ENCODE data around the gene TMSB15B.
"Not testable (repeated sequence)": the region's sequence is repeated elsewhere in the genome, so short reads cannot be mapped to it uniquely, and the experiment has no call there.

The TMSB15B gene

GRCh38 chrX:103962411-103963278 lies at the start of gene TMSB15B:
Gene TMSB15B, plus strand, starts transcription at chrX:103962627.
- DNase-seq (ENCODE audit: low read depth in 2 of 2, low spot score in 1 of 2) = not testable (repeated sequence)

DNA sequence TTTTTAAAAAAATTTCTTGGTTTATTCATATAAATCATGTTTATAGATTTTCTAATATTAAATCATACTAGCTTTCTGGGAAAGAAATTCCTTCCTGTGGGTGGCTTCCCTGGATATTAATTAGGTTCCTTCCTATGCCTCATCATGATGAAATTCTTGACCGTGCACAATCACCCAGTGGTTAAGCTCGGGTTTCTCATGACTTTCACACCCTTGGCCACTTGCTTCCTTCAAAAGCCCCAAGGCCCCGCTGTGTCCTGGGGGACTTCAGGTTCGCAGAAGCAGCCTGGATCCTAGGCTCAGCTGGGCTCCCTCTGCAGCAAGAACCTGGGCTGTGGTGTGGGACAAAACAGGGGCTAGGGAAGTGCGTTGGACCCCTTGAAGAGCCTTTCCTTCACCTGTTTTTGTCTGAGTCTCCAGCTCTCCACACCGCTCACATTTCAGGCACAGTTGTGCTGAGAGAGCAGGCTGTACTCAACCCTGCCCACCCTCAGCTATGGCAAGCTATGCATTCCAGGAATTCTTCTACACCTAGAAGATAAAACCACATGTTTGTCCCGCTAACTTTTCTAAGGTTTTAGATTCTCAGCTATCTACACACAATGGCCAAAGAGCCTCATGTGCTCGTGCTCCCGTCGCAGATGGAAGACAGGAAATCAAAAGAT lies 48.9 kb upstream of the TMSB15B start:
- no peak for DNase-seq (ENCODE audit: low read depth in 2 of 2, low spot score in 1 of 2)

DNA sequence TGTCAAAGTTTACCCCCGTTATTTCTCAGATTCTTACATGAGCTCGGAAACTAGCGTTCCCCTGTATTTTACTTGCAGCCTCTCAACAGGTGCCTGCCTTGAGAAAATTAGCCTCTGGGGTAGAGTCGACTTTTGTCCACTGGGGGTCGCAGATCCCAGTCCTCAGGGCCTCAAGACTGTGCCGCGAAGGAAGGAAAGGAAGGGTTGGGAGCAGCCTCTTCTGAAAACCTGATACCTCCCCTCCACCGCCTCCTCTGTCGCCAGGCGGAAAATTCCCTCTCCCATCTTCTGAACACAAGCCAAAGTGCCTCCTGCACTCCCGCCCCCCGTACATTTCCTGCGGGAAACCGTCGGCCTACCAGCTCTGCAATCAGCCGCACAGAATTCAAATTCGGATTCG lies 44.4 kb upstream of the TMSB15B start:
- DNase-seq (ENCODE audit: low read depth in 2 of 2, low spot score in 1 of 2) = no peak

GRCh38 chrX:103918571-103919269 lies 43.7 kb upstream of the TMSB15B start:
- DNase-seq (ENCODE audit: low read depth in 2 of 2, low spot score in 1 of 2) = no peak

DNA sequence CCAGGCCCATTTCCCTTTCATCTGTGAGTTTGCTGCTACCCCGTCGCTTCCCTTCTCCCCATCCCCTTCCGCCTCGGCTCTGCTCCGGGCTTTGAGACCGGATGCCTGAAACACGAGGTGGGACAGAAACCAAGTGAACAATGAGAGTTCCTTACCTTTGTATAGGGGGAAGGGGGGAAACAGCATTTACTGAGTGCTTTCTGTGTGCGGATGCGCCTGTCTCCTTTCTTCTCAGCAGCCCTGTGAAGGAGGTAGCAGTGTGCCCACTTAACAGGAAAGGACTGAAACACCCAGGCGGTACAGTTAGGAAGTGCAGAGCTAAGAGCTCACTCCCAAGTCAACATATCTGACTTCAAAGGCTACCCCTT lies 43.2 kb upstream of the TMSB15B start:
- no peak for DNase-seq (ENCODE audit: low read depth in 2 of 2, low spot score in 1 of 2)

GRCh38 chrX:103920515-103920914 lies 41.9 kb upstream of the TMSB15B start:
- DNase-seq (ENCODE audit: low read depth in 2 of 2, low spot score in 1 of 2) = not testable (repeated sequence)

- no peak for DNase-seq (ENCODE audit: low read depth in 2 of 2, low spot score in 1 of 2)
These were observed 35.4 kb upstream of the TMSB15B start for GRCh38 chrX:103927030-103927429.

DNA sequence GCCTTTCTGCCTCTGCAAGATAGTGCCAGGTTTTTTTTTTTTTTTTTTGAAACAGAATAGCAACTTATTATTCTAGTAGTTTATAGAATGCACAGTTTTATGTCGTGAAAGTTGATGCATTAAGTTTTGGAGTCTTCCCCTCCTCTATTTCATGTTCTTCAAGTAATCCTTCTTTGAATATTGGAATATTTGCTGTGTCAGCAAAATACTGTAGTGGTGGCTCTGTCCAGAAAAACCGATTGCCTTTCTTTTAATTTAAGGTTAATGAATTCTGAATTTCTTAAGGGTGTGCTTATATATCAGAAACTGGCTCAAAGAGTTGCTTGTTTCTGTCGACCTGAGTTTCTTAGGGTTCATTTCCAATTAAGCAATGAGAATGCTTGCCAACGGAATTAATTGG lies 34.8 kb upstream of the TMSB15B start:
- DNase-seq (ENCODE audit: low read depth in 2 of 2, low spot score in 1 of 2) = no peak

DNA sequence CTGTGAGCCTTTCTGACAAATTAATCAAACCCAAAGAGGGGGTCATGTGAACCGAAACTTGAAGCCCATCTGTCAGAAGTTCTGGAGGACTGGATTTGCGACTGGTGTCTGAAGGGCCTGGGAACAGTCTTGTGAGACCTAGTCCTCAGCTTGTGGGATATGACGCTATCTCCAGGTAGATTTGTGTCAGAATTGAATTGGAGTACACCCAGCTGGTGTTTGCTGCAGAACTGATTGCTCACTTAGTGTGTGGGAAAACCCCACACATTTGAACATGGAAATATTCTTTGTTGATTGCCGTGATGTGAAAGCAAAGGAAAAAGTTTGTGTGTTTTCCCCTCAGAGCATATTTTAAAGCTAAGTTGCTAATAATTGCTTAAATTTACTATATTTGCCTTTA lies 30.3 kb upstream of the TMSB15B start:
- DNase-seq (ENCODE audit: low read depth in 2 of 2, low spot score in 1 of 2) = no peak

- DNase-seq (ENCODE audit: low read depth in 2 of 2, low spot score in 1 of 2) = not testable (repeated sequence)
These were observed 22.2 kb upstream of the TMSB15B start for GRCh38 chrX:103940257-103940656.

GRCh38 chrX:103941201-103941975 lies 21.0 kb upstream of the TMSB15B start:
- no peak for DNase-seq (ENCODE audit: low read depth in 2 of 2, low spot score in 1 of 2)

DNA sequence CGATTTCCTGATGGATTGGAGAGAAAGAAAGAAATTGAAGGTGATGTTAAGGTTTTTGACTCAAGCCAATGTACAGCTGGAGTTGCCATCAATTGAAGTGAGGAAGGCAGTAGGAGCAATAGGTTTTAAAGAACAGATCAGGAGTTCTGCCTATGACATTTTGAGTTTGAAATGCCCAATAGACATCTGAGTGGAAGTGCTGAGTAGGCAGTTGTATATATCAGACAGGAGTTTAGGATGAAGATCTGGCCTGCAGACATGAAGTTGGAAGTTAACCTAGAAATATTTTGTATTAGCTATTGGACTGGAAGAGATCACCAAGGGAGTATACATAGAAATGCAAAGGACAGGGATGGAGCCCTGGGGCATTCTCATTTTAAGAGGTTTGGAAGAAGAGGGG lies 12.9 kb upstream of the TMSB15B start:
- no peak for DNase-seq (ENCODE audit: low read depth in 2 of 2, low spot score in 1 of 2)

- DNase-seq (ENCODE audit: low read depth in 2 of 2, low spot score in 1 of 2) = no peak
These were observed 9.1 kb upstream of the TMSB15B start for GRCh38 chrX:103953353-103953752.

DNA sequence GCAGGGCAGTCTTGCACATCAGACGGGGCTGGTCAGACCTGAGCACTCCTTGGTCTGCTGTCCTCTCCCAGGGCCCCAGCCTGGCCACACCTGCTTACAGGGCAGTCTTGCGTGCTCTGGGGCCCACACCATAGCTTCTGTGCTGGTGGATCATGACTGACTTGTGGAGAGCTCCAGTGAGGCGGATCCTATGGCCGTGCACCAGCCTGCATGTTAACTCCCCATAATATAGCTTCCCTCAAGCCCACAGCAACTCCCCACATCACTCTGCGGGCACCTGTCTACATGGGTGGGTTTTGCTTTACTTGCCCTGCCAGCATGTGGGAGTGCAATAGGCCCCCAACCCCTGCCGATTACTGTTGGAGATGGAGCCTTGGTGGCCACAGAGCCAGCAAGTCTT lies 8.2 kb upstream of the TMSB15B start:
- no peak for DNase-seq (ENCODE audit: low read depth in 2 of 2, low spot score in 1 of 2)

DNA sequence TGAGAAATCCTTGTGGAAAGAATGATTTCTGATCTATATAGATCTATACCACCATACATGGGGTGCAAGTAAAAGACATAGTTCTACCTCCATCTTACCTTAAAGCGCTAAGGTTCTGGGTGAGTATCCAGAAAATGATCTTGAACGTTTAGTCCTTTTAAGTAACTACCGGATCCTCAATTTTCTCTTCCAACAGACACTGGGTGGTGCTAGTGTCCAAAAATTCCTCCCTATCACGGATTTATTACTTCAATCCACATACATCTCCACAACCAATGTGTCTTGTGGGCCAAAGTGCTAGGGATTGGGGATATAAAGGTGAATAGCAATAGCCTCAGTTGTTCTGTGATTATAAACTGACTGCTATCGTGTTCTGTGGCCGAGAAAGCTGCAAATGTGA lies 1.8 kb upstream of the TMSB15B start:
- not testable (repeated sequence) for DNase-seq (ENCODE audit: low read depth in 2 of 2, low spot score in 1 of 2)

GRCh38 chrX:103983508-103983907 lies 21.1 kb downstream of the TMSB15B start:
- not testable (repeated sequence) for DNase-seq (ENCODE audit: low read depth in 2 of 2, low spot score in 1 of 2)

DNA sequence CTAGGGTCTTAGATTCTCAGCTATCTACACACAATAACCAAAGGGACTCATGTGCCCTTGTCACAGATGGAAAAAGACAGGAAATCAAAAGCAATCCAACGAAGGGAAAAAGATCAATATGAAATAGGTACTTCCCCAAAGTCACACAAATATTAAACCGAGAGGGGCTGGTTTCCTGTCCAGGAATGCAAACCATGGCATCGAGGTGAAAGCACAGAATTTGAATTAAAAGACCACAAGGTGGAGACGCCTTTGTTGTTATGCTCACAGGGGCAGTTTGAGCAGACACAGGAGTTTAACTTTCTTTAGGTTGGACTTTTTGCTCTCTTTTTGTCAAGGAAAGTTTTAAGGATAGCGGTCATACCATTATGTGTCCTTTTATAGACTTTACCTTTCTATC lies 36.8 kb downstream of the TMSB15B start:
- DNase-seq (ENCODE audit: low read depth in 2 of 2, low spot score in 1 of 2) = no peak

GRCh38 chrX:104008831-104009230 lies 46.4 kb downstream of the TMSB15B start:
- no peak for DNase-seq (ENCODE audit: low read depth in 2 of 2, low spot score in 1 of 2)

- no peak for DNase-seq (ENCODE audit: low read depth in 2 of 2, low spot score in 1 of 2)
These were observed 50.7 kb downstream of the TMSB15B start for GRCh38 chrX:104013158-104013557.

- DNase-seq (ENCODE audit: low read depth in 2 of 2, low spot score in 1 of 2) = no peak
These were observed 51.2 kb downstream of the TMSB15B start, which contains the start of gene H2BW1 for GRCh38 chrX:104013606-104014005. Gene H2BW1, minus strand, starts transcription at chrX:104013708. Its CDS starts 132 bp downstream, at chrX:104013576.

GRCh38 chrX:104015576-104015975 lies 53.1 kb downstream of the TMSB15B start:
- not testable (repeated sequence) for DNase-seq (ENCODE audit: low read depth in 2 of 2, low spot score in 1 of 2)
